Neural cell (in vitro differentiated cells): ENCODE measurements around the gene ZNF573.

Experiments used
- EP300 ChIP-seq: fragments of 450-650 bp; conservative IDR thresholded peaks from 2 replicates; pipeline ENCODE4 v1.6.1; 2014; ENCODE audit warnings: antibody characterized with exemption, mild to moderate bottlenecking, moderate library complexity; ENCODE audit not compliant: poor library complexity, severe bottlenecking
- EZH2 ChIP-seq: fragments of 200-600, 300-800 bp; shearing (Covaris generic), sonication (generic); IDR thresholded peaks from 2 replicates; pipeline ENCODE4 v1.6.1; 2014; ENCODE audit warnings: antibody characterized with exemption, low read length, borderline replicate concordance, mild to moderate bottlenecking; ENCODE audit not compliant: insufficient read depth, poor library complexity, severe bottlenecking
- MXI1 ChIP-seq: fragments of 450-650 bp; conservative IDR thresholded peaks from 2 replicates; pipeline ENCODE4 v1.6.1; 2014; ENCODE audit warnings: antibody characterized with exemption, mild to moderate bottlenecking; ENCODE audit not compliant: poor library complexity, severe bottlenecking
- POLR2AphosphoS5 ChIP-seq: IDR thresholded peaks from 2 replicates; pipeline ENCODE4 v1.6.1; 2012
- RAD21 ChIP-seq: fragments of 450-650 bp; conservative IDR thresholded peaks from 2 replicates; pipeline ENCODE4 v1.6.1; 2014; ENCODE audit warnings: antibody characterized with exemption, mild to moderate bottlenecking, moderate library complexity
- SMC3 ChIP-seq: fragments of 450-650 bp; conservative IDR thresholded peaks from 2 replicates; pipeline ENCODE4 v1.6.1; 2014; ENCODE audit warnings: antibody characterized with exemption, mild to moderate bottlenecking, moderate library complexity; ENCODE audit not compliant: poor library complexity
- TAF1 ChIP-seq: IDR thresholded peaks from 2 replicates; pipeline ENCODE4 v1.6.1; 2012; ENCODE audit warnings: low read depth
- TF ChIP-seq, protein P1 (sequence below): fragments of 450-650 bp; IDR thresholded peaks from 2 replicates; pipeline ENCODE4 v1.5.1; 2014; ENCODE audit warnings: antibody characterized with exemption, mild to moderate bottlenecking, moderate library complexity; ENCODE audit not compliant: poor library complexity, severe bottlenecking
- TF ChIP-seq, protein P2 (sequence below): IDR thresholded peaks from 2 replicates; pipeline ENCODE4 v1.6.1; 2012; ENCODE audit warnings: borderline replicate concordance

DNA sequence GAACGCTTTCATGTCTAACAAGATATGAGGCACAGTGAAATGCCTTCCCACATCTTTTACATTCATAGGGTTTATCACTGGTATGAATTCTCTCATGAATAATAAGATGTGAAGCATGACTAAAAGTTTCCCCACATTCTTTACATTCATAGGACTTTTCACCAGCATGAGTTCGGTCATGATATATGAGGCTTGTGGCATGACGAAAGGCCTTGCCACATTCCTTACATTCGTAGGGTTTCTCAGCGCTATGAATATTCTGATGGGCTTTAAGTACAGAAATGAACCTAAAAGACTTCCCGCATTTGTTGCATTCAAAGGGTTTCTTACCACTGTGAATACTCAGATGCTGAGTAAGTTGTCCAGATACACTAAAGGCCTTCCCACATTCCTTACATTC, 81.2 kb downstream of the ZNF573 start:
- TF ChIP-seq, protein P1, sequence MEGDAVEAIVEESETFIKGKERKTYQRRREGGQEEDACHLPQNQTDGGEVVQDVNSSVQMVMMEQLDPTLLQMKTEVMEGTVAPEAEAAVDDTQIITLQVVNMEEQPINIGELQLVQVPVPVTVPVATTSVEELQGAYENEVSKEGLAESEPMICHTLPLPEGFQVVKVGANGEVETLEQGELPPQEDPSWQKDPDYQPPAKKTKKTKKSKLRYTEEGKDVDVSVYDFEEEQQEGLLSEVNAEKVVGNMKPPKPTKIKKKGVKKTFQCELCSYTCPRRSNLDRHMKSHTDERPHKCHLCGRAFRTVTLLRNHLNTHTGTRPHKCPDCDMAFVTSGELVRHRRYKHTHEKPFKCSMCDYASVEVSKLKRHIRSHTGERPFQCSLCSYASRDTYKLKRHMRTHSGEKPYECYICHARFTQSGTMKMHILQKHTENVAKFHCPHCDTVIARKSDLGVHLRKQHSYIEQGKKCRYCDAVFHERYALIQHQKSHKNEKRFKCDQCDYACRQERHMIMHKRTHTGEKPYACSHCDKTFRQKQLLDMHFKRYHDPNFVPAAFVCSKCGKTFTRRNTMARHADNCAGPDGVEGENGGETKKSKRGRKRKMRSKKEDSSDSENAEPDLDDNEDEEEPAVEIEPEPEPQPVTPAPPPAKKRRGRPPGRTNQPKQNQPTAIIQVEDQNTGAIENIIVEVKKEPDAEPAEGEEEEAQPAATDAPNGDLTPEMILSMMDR, result no peak
- TF ChIP-seq MXI1 (no peak), POLR2AphosphoS5 (no peak), EZH2 (no peak), TAF1 (no peak), RAD21 (no peak), EP300 (no peak), SMC3 (no peak)
- TF ChIP-seq, protein P2, sequence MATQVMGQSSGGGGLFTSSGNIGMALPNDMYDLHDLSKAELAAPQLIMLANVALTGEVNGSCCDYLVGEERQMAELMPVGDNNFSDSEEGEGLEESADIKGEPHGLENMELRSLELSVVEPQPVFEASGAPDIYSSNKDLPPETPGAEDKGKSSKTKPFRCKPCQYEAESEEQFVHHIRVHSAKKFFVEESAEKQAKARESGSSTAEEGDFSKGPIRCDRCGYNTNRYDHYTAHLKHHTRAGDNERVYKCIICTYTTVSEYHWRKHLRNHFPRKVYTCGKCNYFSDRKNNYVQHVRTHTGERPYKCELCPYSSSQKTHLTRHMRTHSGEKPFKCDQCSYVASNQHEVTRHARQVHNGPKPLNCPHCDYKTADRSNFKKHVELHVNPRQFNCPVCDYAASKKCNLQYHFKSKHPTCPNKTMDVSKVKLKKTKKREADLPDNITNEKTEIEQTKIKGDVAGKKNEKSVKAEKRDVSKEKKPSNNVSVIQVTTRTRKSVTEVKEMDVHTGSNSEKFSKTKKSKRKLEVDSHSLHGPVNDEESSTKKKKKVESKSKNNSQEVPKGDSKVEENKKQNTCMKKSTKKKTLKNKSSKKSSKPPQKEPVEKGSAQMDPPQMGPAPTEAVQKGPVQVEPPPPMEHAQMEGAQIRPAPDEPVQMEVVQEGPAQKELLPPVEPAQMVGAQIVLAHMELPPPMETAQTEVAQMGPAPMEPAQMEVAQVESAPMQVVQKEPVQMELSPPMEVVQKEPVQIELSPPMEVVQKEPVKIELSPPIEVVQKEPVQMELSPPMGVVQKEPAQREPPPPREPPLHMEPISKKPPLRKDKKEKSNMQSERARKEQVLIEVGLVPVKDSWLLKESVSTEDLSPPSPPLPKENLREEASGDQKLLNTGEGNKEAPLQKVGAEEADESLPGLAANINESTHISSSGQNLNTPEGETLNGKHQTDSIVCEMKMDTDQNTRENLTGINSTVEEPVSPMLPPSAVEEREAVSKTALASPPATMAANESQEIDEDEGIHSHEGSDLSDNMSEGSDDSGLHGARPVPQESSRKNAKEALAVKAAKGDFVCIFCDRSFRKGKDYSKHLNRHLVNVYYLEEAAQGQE, result no peak
